Right lobe of liver (tissue), 4 donors: Measurements from ENCODE around the gene SLC15A5.

Experiments used
- POLR2A ChIP-seq: fragments of 450-650 bp; IDR thresholded peaks from one replicate; pipeline ENCODE4 v1.6.1; 2017; ENCODE audit warnings: antibody characterized with exemption, mild to moderate bottlenecking
- TF ChIP-seq, protein P1 (sequence below), 4 donors: fragments of 200-600 bp in 3 of 4; fragments of 450-650 bp in 1 of 4; IDR thresholded peaks; one replicate each; pipeline versions ENCODE4 v1.5.1 to v1.8.0; 2016 to 2022; ENCODE audit warnings: antibody characterized with exemption in 4 of 4, mild to moderate bottlenecking in 2 of 4
- donor health status: DM: no; HTN: no; CAD: no.
- donor health status: DM: no; HTN: no; CAD: no.
- donor health status: DM: no; HTN: yes; CAD: no.

DNA sequence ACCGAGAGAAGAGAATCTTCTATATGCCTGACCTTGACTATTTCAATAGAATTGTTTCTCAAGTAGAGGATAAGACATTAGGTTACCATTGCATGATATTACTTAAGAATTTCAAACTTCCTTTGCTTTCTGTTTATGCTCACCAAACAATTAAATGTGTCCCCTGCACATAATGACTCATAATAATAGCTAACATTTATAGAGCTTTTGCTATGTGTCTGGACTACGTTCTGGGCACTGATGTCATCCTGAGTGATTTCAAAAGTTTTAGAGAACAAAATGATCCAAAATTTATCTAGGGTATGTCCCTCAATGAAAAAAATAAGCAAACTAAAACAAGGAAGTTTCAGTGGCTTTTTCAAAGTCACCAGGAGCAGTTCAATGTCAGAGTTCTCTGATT lies 38.8 kb downstream of the SLC15A5 start:
- TF ChIP-seq, protein P1, sequence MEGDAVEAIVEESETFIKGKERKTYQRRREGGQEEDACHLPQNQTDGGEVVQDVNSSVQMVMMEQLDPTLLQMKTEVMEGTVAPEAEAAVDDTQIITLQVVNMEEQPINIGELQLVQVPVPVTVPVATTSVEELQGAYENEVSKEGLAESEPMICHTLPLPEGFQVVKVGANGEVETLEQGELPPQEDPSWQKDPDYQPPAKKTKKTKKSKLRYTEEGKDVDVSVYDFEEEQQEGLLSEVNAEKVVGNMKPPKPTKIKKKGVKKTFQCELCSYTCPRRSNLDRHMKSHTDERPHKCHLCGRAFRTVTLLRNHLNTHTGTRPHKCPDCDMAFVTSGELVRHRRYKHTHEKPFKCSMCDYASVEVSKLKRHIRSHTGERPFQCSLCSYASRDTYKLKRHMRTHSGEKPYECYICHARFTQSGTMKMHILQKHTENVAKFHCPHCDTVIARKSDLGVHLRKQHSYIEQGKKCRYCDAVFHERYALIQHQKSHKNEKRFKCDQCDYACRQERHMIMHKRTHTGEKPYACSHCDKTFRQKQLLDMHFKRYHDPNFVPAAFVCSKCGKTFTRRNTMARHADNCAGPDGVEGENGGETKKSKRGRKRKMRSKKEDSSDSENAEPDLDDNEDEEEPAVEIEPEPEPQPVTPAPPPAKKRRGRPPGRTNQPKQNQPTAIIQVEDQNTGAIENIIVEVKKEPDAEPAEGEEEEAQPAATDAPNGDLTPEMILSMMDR (IDR thresholded peaks at IDR 0.05) = no peak
- TF ChIP-seq POLR2A = no peak
